Measurements from ENCODE around the gene CBFA2T2.
"Not testable (repeated sequence)": the region's sequence is repeated elsewhere in the genome, so short reads cannot be mapped to it uniquely, and the experiment has no call there.

CBFA2T2 gene

GRCh38 chr20:33499355-33499754 is 9.5 kb downstream of the CBFA2T2 start:
- H3K4me3 ChIP-seq (ENCODE audit: low read depth, low read length): no peak overlapping the region
- DNase-seq (ENCODE audit: low read depth): peak; percentile 36
- TF ChIP-seq, protein P1, sequence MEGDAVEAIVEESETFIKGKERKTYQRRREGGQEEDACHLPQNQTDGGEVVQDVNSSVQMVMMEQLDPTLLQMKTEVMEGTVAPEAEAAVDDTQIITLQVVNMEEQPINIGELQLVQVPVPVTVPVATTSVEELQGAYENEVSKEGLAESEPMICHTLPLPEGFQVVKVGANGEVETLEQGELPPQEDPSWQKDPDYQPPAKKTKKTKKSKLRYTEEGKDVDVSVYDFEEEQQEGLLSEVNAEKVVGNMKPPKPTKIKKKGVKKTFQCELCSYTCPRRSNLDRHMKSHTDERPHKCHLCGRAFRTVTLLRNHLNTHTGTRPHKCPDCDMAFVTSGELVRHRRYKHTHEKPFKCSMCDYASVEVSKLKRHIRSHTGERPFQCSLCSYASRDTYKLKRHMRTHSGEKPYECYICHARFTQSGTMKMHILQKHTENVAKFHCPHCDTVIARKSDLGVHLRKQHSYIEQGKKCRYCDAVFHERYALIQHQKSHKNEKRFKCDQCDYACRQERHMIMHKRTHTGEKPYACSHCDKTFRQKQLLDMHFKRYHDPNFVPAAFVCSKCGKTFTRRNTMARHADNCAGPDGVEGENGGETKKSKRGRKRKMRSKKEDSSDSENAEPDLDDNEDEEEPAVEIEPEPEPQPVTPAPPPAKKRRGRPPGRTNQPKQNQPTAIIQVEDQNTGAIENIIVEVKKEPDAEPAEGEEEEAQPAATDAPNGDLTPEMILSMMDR (IDR thresholded peaks at IDR 0.05; ENCODE audit: insufficient read depth, low read depth, low read length, missing control alignments): no peak

- no peak for DNase-seq (ENCODE audit: low read depth)
- TF ChIP-seq, protein P1 (IDR thresholded peaks at IDR 0.05; ENCODE audit: insufficient read depth, low read depth, low read length, missing control alignments): no peak
- no peak overlapping the region for H3K4me3 ChIP-seq (ENCODE audit: low read depth, low read length)
These were observed 11.1 kb downstream of the CBFA2T2 start for GRCh38 chr20:33501000-33501399.

- DNase-seq (ENCODE audit: low read depth): no peak
- no peak overlapping the region for H3K4me3 ChIP-seq (ENCODE audit: low read depth, low read length)
- TF ChIP-seq, protein P1 (IDR thresholded peaks at IDR 0.05; ENCODE audit: insufficient read depth, low read depth, low read length, missing control alignments): no peak
These were observed 13.7 kb downstream of the CBFA2T2 start for GRCh38 chr20:33503564-33503963.

- no peak overlapping the region for H3K4me3 ChIP-seq (ENCODE audit: low read depth, low read length)
- TF ChIP-seq, protein P1 (IDR thresholded peaks at IDR 0.05; ENCODE audit: insufficient read depth, low read depth, low read length, missing control alignments): no peak
- DNase-seq (ENCODE audit: low read depth): no peak
These were observed 16.7 kb downstream of the CBFA2T2 start for GRCh38 chr20:33506576-33506975.

DNA sequence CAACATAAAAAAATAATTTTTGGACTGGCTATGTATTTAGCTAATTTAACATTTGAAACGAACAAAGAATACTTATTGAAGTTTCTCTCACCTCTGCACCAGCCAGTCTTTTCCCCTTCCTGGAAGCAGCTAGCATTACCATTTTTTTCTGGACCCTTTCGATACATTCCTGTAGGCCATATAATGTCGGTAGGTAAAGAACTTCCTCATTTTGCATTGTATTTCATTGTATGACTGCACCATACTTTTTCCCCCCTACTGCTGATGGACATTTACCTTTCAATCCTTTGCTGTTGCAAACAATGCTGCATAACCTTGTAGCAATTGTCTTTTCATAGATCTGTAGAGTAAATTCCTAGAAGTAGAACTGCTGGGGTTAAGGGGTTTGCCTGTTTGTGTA is 17.6 kb downstream of the CBFA2T2 start:
- TF ChIP-seq, protein P1 (IDR thresholded peaks at IDR 0.05; ENCODE audit: insufficient read depth, low read depth, low read length, missing control alignments): no peak

GRCh38 chr20:33508015-33508414 is 18.1 kb downstream of the CBFA2T2 start:
- DNase-seq (ENCODE audit: low read depth); H3K4me3 ChIP-seq (ENCODE audit: low read depth, low read length): not testable (repeated sequence)

More for the DNA sequence above, 17.6 kb downstream of the CBFA2T2 start:
- DNase-seq (ENCODE audit: low read depth): no peak
- H3K4me3 ChIP-seq (ENCODE audit: low read depth, low read length): no peak overlapping the region

DNA sequence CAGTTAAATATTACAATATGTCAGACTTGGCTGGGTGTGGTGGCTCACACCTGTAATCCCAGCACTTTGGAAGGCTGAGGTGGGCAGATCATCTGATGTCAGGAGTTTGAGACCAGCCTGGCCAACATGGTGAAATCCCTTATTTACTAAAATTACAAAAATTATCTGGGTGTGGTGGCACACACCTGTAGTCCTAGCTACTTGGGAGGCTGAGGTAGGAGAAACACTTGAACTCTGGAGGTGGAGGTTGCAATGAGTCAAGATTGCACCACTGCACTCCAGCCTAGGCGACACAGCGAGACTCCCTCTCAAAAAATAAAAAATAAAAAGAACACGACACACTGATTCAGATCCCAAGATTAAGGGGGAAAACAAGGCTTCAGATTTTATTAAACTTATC is 19.2 kb downstream of the CBFA2T2 start:
- H3K4me3 ChIP-seq (ENCODE audit: low read depth, low read length); DNase-seq (ENCODE audit: low read depth): not testable (repeated sequence)

GRCh38 chr20:33511876-33512275 is 22.0 kb downstream of the CBFA2T2 start:
- not testable (repeated sequence) for DNase-seq (ENCODE audit: low read depth)

More at GRCh38 chr20:33511876-33512275, 22.0 kb downstream of the CBFA2T2 start:
- not testable (repeated sequence) for H3K4me3 ChIP-seq (ENCODE audit: low read depth, low read length)
